GM21737 (cell line): ENCODE measurements around the gene KCNJ13.
A peak's percentile ranks its signal among the peaks of the same experiment; 100 is the strongest.

Source experiments
- ATAC-seq: cut with Tn5 transposase; IDR thresholded peaks from one replicate; pipeline ENCODE4 v1.9.1; 2021; ENCODE audit warnings: mild to moderate bottlenecking, moderate library complexity; ENCODE audit not compliant: unreplicated experiment

Gene KCNJ13

GRCh38 chr2:232776435-232776834 lies at the start of gene KCNJ13:
KCNJ13 (minus strand) TSS chr2:232776565; CDS start chr2:232771362, 5,203 bp downstream.
- no peak for ATAC-seq

GRCh38 chr2:232817756-232818155 lies 41.4 kb upstream of the KCNJ13 start:
- ATAC-seq, result no peak

- ATAC-seq, result no peak
Measured at GRCh38 chr2:232816657-232817056, 40.3 kb upstream of the KCNJ13 start.

GRCh38 chr2:232815569-232815968 lies 39.2 kb upstream of the KCNJ13 start:
- no peak for ATAC-seq

- ATAC-seq, result no peak
Measured at GRCh38 chr2:232810444-232810843, 34.1 kb upstream of the KCNJ13 start.

GRCh38 chr2:232809349-232810124 lies 33.2 kb upstream of the KCNJ13 start:
- ATAC-seq, result no peak

GRCh38 chr2:232802091-232802490 lies 25.7 kb upstream of the KCNJ13 start:
- no peak for ATAC-seq

GRCh38 chr2:232800166-232800565 lies 23.8 kb upstream of the KCNJ13 start:
- no peak for ATAC-seq

- ATAC-seq, result no peak
Measured at GRCh38 chr2:232798187-232798586, 21.8 kb upstream of the KCNJ13 start.

GRCh38 chr2:232795920-232796319 lies 19.6 kb upstream of the KCNJ13 start:
- no peak for ATAC-seq

GRCh38 chr2:232794981-232795380 lies 18.6 kb upstream of the KCNJ13 start:
- ATAC-seq, result no peak

GRCh38 chr2:232793271-232793670 lies 16.9 kb upstream of the KCNJ13 start:
- ATAC-seq, result no peak

- no peak for ATAC-seq
Measured at GRCh38 chr2:232791518-232791917, 15.2 kb upstream of the KCNJ13 start.

- ATAC-seq, result no peak
Measured at GRCh38 chr2:232789082-232789481, 12.7 kb upstream of the KCNJ13 start.

- ATAC-seq, result no peak
Measured at GRCh38 chr2:232787806-232788205, 11.4 kb upstream of the KCNJ13 start.

- no peak for ATAC-seq
Measured at GRCh38 chr2:232783278-232783677, 6.9 kb upstream of the KCNJ13 start.

GRCh38 chr2:232781765-232782164 lies 5.4 kb upstream of the KCNJ13 start:
- ATAC-seq, result peak; percentile 91

- ATAC-seq, result no peak
Measured at GRCh38 chr2:232779934-232780333, 3.6 kb upstream of the KCNJ13 start.

- ATAC-seq, result no peak
Measured at GRCh38 chr2:232779465-232779864, 3.1 kb upstream of the KCNJ13 start.

GRCh38 chr2:232777276-232777675 lies 911 bp upstream of the KCNJ13 start:
- no peak for ATAC-seq

- no peak for ATAC-seq
Measured at GRCh38 chr2:232773815-232774214, 2.5 kb downstream of the KCNJ13 start.

- peak; percentile 92 for ATAC-seq
Measured at GRCh38 chr2:232772531-232772930, 3.8 kb downstream of the KCNJ13 start.

GRCh38 chr2:232771870-232772269 lies 4.5 kb downstream of the KCNJ13 start:
- ATAC-seq, result no peak
